Measurements from ENCODE around the gene ATXN7L3.
A peak's percentile ranks its signal among the peaks of the same experiment; 100 is the strongest.
"Not testable (repeated sequence)": the region's sequence is repeated elsewhere in the genome, so short reads cannot be mapped to it uniquely, and the experiment has no call there.

Gene ATXN7L3, protein sequence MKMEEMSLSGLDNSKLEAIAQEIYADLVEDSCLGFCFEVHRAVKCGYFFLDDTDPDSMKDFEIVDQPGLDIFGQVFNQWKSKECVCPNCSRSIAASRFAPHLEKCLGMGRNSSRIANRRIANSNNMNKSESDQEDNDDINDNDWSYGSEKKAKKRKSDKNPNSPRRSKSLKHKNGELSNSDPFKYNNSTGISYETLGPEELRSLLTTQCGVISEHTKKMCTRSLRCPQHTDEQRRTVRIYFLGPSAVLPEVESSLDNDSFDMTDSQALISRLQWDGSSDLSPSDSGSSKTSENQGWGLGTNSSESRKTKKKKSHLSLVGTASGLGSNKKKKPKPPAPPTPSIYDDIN
- total RNA-seq = 99.7 to 153 (median 148) reads per million in 3 experiments

- DNase-seq = peak; percentile 96
Measured at GRCh38 chr17:44199553-44200477, at the start of gene ATXN7L3. Gene ATXN7L3 (minus strand): TSS chr17:44199884. CDS start chr17:44198070, 1,814 bp downstream.

- DNase-seq = no peak
Measured at GRCh38 chr17:44247876-44248736, 48.4 kb upstream of the ATXN7L3 start.

DNA sequence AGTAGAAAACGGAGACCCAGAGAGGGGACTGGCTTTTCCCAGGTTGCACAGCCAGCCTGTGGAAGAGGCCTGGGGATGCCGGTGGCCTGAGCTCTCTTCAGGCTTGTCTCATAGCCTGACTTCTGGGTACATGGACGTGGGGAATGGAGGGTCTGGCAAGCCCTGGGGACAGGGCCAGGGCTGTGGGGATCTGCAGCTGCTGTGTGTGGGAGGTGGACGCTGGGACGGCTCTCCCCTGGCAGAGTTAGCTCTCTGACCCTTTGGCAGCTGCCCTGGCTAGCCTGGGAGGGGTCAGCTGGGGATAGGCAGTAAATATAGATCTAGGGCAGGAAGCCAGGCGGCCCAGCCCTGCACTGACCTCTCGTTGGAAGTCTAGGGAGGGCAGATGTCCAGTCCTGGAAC lies 47.8 kb upstream of the ATXN7L3 start:
- no peak for DNase-seq

DNA sequence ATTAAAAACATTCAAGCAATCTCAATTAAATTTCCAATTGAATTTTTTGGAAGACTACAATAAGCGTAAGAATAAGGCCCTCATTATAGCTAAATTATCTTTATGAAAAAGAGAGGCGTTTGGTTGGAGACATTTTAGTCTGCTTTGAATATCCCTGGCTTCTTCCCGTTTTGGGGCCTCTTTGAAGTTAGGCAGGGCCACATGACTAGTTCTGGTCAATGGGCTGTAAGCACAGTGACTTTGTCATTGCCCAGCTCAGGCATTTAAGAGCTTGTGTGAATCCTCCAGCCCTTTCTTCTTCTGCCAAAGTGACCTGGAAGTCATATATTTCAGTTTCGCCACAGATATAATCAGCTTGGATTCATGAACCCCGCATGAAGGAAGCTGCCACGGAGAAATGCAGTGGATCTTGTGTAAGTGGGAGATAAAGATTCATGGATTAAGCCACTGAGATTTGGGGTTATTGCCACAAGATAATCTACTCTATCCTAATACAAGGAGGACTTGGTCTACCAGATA lies 41.5 kb upstream of the ATXN7L3 start:
- DNase-seq = no peak

DNA sequence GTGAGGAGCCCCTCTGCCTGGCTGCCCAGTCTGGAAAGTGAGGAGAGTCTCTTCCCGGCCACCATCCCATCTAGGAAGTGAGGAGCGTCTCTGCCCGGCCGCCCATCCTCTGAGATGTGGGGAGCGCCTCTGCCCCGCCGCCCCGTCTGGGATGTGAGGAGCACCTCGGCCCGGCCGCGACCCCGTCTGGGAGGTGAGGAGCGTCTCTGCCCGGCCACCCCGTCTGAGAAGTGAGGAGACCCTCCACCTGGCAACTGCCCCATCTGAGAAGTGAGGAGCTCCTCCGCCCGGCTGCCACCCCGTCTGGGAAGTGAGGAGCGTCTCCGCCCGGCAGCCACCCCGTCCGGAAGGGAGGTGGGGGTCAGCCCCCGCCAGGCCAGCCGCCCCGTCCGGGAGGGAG lies 38.2 kb upstream of the ATXN7L3 start:
- DNase-seq = not testable (repeated sequence)

DNA sequence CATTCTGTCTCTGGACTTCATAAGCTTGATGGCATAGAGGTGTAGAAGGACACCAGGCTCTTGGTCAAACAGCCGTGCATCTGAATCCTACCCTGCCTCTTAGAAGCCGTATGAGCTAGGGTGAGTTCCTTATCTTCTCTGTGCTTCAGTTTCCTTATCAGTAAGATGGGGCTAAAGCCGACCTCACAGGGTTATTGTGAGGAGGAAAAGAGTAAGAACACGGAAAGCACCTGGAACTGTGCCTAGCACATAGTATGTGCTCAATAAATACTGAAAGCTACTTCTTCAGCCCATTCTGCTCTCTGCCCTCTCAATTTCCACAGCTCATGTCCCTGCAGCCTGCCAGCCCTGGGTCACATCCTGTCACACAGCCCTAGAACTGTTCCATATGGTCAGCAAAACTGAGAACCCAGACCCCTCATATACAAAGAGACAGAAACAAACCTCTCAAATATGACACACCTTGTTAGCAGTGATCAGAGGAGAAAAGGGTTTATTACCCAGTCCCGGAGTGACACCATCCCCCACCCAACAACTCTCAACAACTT lies 36.8 kb upstream of the ATXN7L3 start:
- no peak for DNase-seq

DNA sequence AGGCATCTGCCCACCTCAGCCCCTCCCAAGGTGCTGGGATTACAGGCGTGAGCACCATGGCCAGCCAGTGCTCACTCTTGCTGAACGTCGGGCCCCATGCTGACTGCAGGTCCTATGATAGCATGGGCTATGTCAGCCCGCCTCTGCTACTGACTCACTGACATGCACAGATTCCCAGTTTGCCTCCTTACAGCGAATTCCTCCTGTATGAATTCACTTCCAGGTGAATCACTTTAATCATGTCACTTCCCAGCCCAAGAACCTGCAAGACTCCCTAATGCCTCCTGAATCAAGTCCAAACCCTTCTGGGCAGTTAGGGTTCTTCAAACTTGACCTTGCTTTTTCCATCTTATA lies 35.9 kb upstream of the ATXN7L3 start:
- DNase-seq = no peak

GRCh38 chr17:44233582-44233981 lies 33.9 kb upstream of the ATXN7L3 start:
- no peak for DNase-seq

DNA sequence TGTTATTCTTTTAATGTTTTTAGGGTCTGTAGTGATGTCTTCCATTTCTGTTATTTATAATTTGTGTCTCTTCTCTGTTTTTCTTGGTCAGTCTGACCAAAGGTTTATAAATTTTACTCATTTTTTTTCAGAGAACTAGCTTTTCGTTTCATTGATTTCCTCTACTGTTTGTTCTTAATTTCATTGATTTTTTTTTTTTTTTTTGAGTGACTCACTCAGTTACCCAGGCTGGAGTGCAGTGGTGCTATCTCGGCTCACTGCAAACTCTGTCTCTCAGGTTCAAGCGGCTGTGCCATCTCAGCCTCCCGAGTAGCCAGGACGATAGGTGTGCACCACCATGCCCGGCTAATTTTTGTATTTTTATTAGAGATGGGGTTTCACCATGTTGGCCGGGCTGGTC lies 32.4 kb upstream of the ATXN7L3 start:
- no peak for DNase-seq

DNA sequence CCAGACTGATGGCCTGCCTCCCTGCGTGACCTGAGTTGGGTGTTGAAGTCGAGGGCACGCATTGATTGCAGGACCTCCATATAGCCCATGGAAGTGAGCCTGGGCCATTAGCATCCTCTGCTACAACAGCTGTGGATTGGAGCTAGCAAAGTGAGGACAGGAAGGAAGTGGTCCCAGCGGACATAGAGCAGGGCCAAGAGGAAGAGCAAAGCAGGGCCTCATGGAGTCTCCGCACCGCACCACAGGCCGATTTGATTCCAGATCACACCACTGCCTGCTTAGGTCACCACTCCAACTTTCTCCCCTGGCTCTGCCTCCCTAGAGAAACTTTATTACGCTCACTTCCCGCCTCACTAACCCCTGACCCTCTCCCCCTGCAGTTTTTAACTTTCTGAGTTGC lies 30.5 kb upstream of the ATXN7L3 start:
- DNase-seq = no peak

- no peak for DNase-seq
Measured at GRCh38 chr17:44229090-44229489, 29.4 kb upstream of the ATXN7L3 start.

DNA sequence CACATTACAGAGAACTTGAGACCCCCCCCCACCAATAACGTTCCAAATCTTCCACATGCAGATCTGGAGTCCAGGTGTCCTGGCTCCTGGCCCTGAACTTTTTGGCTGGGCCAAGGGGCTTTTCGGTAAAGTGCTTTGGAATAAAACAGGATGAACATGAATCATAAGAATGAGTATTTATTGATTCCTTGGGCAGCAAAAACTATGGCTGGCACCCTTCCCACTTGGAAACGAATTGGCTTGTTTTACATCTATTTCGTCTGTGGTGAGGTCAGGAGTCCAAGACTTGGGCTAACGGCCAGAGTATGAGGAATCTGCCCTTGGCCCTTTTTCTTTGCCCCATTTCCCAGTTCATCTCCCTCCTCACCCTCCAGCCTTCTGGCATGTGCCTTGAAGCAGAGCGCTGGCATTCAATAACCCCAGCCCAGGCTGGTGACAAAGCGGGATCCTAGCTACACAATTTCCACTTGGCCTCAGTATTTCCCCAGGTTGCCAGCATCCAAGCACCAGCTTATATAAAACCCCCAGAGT lies 23.9 kb upstream of the ATXN7L3 start:
- DNase-seq = no peak

DNA sequence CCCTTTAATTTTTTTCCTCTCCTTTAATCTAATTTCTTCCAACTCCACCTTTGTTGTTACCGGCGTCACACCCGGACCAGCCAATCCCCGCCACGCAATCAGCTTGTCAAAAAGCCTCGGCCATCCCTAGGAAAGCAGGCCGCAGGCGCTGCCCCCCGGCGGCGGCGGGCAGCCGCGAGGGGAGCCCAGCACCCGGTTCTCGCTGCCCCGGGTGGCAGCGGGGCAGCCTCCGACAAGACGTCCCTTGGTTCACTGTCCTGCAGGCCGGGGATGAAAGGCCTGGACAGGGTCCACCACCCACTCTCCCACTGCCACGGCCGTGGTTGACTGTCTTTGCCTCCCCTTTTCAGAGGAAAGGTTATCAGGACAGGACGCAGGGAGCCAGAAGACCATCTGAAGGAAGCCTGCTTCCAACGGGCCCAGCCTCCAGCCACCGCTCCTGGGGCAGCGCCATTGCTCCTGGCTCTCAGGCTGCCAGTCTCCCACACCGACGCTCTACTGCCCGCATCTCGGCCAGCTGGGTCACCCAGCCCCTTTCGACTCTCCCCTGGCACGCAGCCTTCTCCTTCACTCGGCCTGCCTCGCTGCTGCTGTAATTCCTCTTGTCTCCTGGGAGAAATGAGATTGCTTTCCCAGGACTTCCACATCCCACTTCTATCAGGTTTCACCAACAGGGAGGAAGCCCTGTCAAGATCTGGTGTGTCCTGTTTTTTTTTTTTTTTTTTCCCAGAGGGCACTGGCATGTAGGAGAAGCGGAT lies 22.6 kb upstream of the ATXN7L3 start:
- peak; percentile 36 for DNase-seq

DNA sequence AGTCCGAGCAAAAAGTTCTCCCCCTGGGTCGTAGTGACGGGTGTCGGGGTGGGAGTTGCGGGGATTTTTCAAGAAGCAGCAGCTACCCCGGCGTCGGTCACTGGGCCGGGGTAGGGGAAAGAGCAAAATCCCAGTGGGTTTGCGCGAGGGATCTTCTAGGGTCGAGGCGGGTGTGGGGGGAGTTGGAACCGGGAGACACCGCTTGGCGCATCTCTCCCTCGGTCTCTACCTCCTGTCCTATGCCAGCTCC lies 22.1 kb upstream of the ATXN7L3 start:
- no peak for DNase-seq

GRCh38 chr17:44221084-44221861 lies 21.6 kb upstream of the ATXN7L3 start:
- DNase-seq = peak; percentile 69

- peak; percentile 65 for DNase-seq
Measured at GRCh38 chr17:44220213-44221083, 20.8 kb upstream of the ATXN7L3 start.

GRCh38 chr17:44219616-44220212 lies 20.0 kb upstream of the ATXN7L3 start, which contains the start of gene UBTF:
Gene UBTF (minus strand): TSS chr17:44219675. CDS start chr17:44218229, 1,446 bp downstream.
- DNase-seq = peak; percentile 77

DNA sequence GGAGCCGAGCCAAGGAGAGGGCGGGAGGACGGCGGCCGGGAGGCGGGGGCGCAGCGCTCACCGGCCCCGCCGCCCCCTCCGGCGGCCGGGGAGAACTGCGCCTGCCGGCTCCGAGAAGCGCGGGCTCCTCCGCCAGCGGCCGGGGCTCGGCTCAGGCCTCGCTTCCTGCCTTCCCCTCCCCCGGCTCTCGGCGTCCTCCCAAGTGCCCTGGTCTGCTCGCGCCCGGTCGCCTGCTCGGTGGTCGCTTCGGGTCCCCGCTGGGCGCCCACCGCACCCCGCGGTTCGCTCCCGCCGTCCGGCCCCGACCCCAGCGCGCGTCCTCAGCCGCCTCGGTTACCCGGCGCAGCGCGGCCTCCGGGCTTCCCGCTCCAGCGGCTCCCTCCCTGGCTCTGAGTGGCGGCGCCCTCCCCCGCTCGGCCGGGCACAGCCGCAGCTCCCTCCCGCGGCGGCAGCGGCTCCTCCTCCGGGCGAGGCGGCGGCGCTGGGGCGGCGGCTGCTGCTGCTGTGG lies 19.5 kb upstream of the ATXN7L3 start:
- peak; percentile 76 for DNase-seq
